Neural progenitor cell (in vitro differentiated cells): ENCODE measurements around the gene PROX2.

ENCODE experiments used
- CTCF ChIP-seq: fragments of 200-600 bp; sonication (generic); IDR thresholded peaks from 2 replicates; pipeline ENCODE4 v1.5.1; 2017; ENCODE audit warnings: antibody characterized with exemption, mild to moderate bottlenecking
- EZH2 ChIP-seq: fragments of 200-600 bp; sonication (generic); IDR thresholded peaks from 2 replicates; pipeline ENCODE4 v1.6.1; 2017; ENCODE audit warnings: antibody characterized with exemption, mild to moderate bottlenecking, moderate library complexity
- EZH2phosphoT487 ChIP-seq: fragments of 200-600 bp; sonication (generic); IDR thresholded peaks from 2 replicates; pipeline ENCODE4 v1.6.1; 2017; ENCODE audit warnings: antibody characterized with exemption

GRCh38 chr14:74867673-74868072, 8.3 kb downstream of the PROX2 start:
- TF ChIP-seq CTCF (no peak), EZH2phosphoT487 (no peak), EZH2 (no peak)
